GM04503 (cell line): ENCODE data around the gene DNAJC8.

Source experiments
- DNase-seq: peaks from one replicate; pipeline ENCODE4 v3.0.0-alpha.2; 2012; ENCODE audit warnings: low read depth

The DNAJC8 gene

GRCh38 chr1:28232558-28233263, at the start of gene DNAJC8:
Gene DNAJC8, minus strand, starts transcription at chr1:28233029. Its CDS starts 31 bp downstream, at chr1:28232998.
- peak; percentile 44 for DNase-seq

- no peak for DNase-seq
Observed at GRCh38 chr1:28281608-28282425, 49.0 kb upstream of the DNAJC8 start.

- no peak for DNase-seq
Observed at GRCh38 chr1:28280977-28281381, 48.1 kb upstream of the DNAJC8 start.

- no peak for DNase-seq
Observed at GRCh38 chr1:28280501-28280900, 47.7 kb upstream of the DNAJC8 start.

GRCh38 chr1:28279721-28280120, 46.9 kb upstream of the DNAJC8 start:
- DNase-seq = no peak

GRCh38 chr1:28278763-28279162, 45.9 kb upstream of the DNAJC8 start:
- no peak for DNase-seq

GRCh38 chr1:28273216-28273860, 40.5 kb upstream of the DNAJC8 start:
- DNase-seq = no peak

GRCh38 chr1:28272215-28272852, 39.5 kb upstream of the DNAJC8 start:
- DNase-seq = no peak

GRCh38 chr1:28269529-28269928, 36.7 kb upstream of the DNAJC8 start:
- no peak for DNase-seq

- DNase-seq = no peak
Observed at GRCh38 chr1:28267633-28268032, 34.8 kb upstream of the DNAJC8 start.

- no peak for DNase-seq
Observed at GRCh38 chr1:28266920-28267322, 34.1 kb upstream of the DNAJC8 start.

GRCh38 chr1:28265577-28265976, 32.7 kb upstream of the DNAJC8 start:
- no peak for DNase-seq

GRCh38 chr1:28264897-28265296, 32.1 kb upstream of the DNAJC8 start:
- DNase-seq = no peak

- no peak for DNase-seq
Observed at GRCh38 chr1:28260803-28261174, 28.0 kb upstream of the DNAJC8 start.

- DNase-seq = peak; percentile 51
Observed at GRCh38 chr1:28259934-28260802, 27.3 kb upstream of the DNAJC8 start.

GRCh38 chr1:28259252-28259933, 26.6 kb upstream of the DNAJC8 start, which contains the start of gene SESN2:
Gene SESN2, plus strand, starts transcription at chr1:28259518. Its CDS starts 330 bp downstream, at chr1:28259848.
- DNase-seq = peak; percentile 96

- DNase-seq = no peak
Observed at GRCh38 chr1:28258628-28259251, 25.9 kb upstream of the DNAJC8 start.

GRCh38 chr1:28257736-28258135, 24.9 kb upstream of the DNAJC8 start:
- DNase-seq = no peak

GRCh38 chr1:28256197-28256827, 23.5 kb upstream of the DNAJC8 start:
- no peak for DNase-seq

- no peak for DNase-seq
Observed at GRCh38 chr1:28249866-28250295, 17.1 kb upstream of the DNAJC8 start.
